Endometrial microvascular endothelial cells (primary cell): ENCODE data around the gene SLX1B. TPM values are rescaled to one million over a fixed set of nuclear protein-coding genes. Genes with fewer than 3 reads are reported as not detected.
"Not testable (repeated sequence)": the region's sequence is repeated elsewhere in the genome, so short reads cannot be mapped to it uniquely, and the experiment has no call there.

ENCODE experiments used
- in situ Hi-C: cut with HindIII; loops from 2 replicates; pipeline ENCODE4 v1.10.0; 2017; ENCODE audit warnings: low sequenced_read_pairs, low pct_unique_long_range_greater_than_20kb; ENCODE audit errors: inconsistent ontology term
- total RNA-seq: library from RNA; depleted of rRNA; stranded (reverse); fragments of >200 nt; gene quantifications from one replicate; pipeline ENCODE4 v1.2.3, GENCODE V29; 2015; ENCODE audit errors: inconsistent ontology term

SLX1B gene
- 23.5 TPM for total RNA-seq

GRCh38 chr16:29454269-29454668 lies at the start of gene SLX1B, which contains the start of gene BOLA2:
Gene SLX1B, plus strand, starts transcription at chr16:29454533.
Gene BOLA2, minus strand, starts transcription at chr16:29454351. Its CDS starts 98 bp downstream, at chr16:29454253.
- in situ Hi-C loops, result not testable (repeated sequence)

- in situ Hi-C loops, result not testable (repeated sequence)
These were observed 49.1 kb upstream of the SLX1B start for GRCh38 chr16:29405249-29405648.

- in situ Hi-C loops, result not testable (repeated sequence)
These were observed 30.7 kb upstream of the SLX1B start for GRCh38 chr16:29423587-29423986.

- in situ Hi-C loops, result not testable (repeated sequence)
These were observed 28.9 kb upstream of the SLX1B start for GRCh38 chr16:29425390-29425789.

GRCh38 chr16:29453754-29454153 lies 579 bp upstream of the SLX1B start:
- in situ Hi-C loops, result not testable (repeated sequence)

- in situ Hi-C loops, result not testable (repeated sequence)
These were observed 495 bp downstream of the SLX1B start for GRCh38 chr16:29454828-29455227.

- in situ Hi-C loops, result not testable (repeated sequence)
These were observed 3.3 kb downstream of the SLX1B start for GRCh38 chr16:29457660-29458059.

- in situ Hi-C loops, result not testable (repeated sequence)
These were observed 5.6 kb downstream of the SLX1B start, which contains the start of gene SULT1A4 for GRCh38 chr16:29459706-29460646. Gene SULT1A4, plus strand, starts transcription at chr16:29459913. Its CDS starts 1,473 bp downstream, at chr16:29461386.

- in situ Hi-C loops, result not testable (repeated sequence)
These were observed 6.3 kb downstream of the SLX1B start for GRCh38 chr16:29460647-29461030.

GRCh38 chr16:29465985-29466824 lies 11.9 kb downstream of the SLX1B start:
- in situ Hi-C loops, result not testable (repeated sequence)

GRCh38 chr16:29466904-29467303 lies 12.6 kb downstream of the SLX1B start:
- in situ Hi-C loops, result not testable (repeated sequence)

GRCh38 chr16:29467654-29468366 lies 13.5 kb downstream of the SLX1B start:
- in situ Hi-C loops, result not testable (repeated sequence)

- in situ Hi-C loops, result not testable (repeated sequence)
These were observed 15.3 kb downstream of the SLX1B start for GRCh38 chr16:29469660-29470059.

- in situ Hi-C loops, result not testable (repeated sequence)
These were observed 17.7 kb downstream of the SLX1B start for GRCh38 chr16:29472065-29472464.

GRCh38 chr16:29482276-29482675 lies 27.9 kb downstream of the SLX1B start:
- in situ Hi-C loops, result not testable (repeated sequence)

- in situ Hi-C loops, result not testable (repeated sequence)
These were observed 52.0 kb downstream of the SLX1B start, which contains the start of gene NPIPB12 for GRCh38 chr16:29506308-29506707. Gene NPIPB12, minus strand, starts transcription at chr16:29506408.
